NCI-H1092 (cell line): ENCODE data around the gene CMIP.

Source experiments
- DNase-seq: peaks from one replicate; lab custom pipeline; 2025; lab: John Stamatoyannopoulos, UW

CMIP gene

DNA sequence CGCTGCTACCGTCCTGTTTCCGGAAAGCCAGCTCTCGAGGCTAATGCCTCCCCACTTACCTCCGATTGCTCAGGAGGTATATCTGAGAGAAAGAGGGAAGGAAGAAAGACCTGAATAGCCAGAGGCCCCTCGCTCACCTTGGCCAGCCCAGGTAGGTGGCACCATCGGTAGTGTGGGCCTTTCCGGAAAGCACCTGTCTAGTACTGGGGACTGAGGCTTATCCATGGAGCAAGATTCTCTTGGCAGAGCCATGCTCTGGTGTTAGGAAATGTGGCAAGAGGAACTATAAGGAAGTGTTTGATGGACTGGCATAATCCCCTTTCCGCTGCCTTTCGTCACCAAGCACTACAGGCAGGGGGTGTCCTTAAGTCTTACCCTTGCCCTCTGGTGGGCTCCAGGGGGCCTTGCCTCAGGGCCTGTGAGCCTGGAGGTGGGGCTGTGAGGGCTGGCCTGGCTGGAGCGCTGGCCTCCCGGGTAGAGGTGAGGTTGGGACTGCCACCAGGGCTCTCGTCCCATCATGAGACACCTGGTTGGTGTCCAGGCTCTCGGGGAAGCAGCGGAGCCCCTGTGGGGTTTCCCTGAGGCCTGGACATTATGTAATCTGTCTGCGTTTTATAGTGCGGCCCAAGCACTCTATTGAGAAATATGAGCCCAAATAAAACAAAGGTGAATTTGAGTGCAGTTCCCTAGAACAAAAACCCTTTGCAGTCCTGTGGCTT is 2.9 kb downstream of the CMIP start:
- DNase-seq, result no peak

DNA sequence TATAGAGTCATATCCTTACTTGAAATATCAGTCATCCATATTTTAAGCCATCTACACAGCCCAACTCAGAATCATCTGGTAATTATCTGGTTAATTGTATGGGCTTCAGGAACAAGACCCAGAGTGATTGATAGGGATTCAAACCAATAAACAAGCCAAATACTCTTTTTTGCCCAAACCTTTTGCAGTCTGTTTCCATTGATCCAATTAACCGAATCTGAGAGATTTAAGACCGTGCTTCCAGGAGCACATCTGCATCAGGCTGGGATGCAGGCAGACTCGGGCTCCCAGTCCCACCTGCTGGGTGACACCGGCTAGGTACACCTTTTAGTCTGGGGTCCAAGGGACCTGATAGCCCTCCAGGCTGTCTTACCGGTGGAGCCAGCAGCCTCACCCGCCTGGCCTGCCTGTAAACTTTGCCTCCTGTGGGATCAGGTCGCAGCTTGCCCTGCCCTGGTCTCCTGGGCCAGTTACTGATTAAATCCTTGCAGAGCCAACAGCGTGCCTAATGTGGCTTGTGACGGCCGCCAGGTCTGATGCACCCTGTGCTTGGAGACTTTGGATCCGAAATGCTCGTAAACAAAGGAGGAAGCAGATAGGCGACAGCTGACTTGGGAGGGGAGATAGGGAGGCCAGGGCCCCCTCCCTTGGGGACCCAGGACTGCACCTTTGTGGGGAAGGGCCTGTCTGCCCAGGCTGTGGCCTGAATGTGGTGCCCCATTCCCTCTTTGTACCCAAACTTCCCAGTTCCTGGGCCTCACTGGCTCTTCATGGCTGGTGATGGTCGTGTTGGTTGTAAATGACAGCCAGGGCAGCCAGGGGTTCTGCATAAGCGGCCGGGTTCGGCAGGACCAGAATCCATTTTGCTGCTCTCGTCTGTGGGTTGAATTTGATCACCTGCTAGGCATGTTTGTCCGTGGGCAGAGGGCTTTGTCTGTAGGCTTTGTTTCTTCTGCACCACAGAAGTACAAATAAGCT is 3.8 kb downstream of the CMIP start:
- DNase-seq, result no peak

DNA sequence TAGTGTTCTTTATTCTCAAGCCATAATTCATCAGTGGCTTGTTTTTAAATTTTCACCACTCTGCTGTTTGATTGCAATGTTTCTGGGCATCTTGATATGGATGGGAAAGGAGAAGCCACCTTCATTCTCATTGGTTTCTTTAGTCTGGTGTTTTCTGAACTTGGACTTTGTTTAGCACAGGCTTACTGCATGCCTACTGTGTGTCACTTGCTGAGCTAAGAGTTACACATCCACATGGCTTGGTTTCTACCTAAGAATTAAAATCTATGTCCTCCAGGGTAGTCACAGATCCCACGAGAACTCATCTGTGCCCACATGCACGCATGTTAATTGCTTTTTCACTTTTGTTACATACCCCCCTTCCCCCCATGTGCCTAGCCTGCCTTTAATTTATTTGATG is 4.6 kb downstream of the CMIP start:
- no peak for DNase-seq

DNA sequence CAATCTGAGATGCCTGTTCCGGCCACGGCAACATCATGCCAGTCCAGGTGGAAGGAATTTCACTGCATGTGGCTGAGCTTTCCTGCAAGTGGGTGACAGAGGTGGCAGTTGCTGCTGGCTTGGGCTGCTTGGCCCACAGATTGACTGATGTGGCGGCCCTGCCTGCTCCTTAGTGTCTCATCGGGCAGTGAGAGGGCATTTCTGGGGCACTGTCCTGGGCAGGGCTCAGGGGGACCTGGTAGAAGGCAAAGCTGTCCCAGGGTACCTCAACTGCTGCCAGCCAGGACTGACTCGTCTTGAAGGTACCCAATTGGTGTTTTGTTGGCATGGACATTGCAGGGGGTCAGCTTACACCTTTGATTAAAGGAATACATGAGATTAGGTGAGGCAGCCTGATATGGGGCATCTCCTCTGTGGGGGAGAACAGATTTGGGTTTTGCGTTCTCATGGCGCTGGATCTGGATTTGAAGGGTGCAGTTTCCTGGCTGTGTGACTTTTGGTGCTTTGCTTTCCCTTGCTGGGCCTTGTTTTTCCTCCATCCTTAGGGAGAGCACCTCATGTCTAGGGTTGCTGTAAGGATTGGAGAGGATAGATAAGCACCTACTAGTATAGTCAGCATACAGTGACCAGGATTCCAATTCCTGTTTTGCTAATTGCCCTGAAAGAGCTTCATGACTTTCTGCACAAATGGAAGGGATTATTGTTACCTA is 5.4 kb downstream of the CMIP start:
- DNase-seq, result no peak

DNA sequence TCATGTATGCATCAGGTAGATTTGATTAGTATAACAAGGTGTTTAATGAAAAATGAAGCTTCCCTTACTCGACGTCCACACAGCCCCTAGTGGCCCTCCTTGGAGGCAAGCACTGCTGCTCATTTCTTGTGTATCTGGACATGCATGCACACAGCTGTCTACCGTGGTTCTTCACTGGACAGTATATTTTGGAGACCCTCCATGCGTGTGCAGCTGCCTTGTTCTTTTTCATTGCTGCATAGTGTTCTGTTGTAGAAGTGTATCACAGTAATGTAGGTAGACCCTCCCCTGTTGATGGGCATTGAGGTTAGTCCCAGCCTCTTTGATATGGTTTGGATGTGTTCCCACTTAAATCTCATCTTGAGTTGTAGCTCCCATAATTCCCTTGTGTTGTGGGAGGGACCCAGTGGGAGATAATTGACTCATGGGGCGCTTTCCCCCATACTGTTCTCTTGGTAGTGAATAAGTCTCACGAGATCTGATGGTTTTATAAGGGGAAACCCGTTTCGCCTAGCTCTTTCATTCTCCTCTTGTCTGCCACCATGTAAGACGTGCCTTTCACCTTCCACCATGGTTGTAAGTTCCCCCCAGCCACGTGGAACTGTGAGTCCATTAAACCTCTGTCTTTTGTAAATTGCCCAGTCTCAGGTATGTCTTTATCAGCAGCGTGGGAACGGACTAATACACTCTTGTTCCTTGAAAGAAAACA is 6.3 kb downstream of the CMIP start:
- no peak for DNase-seq

- DNase-seq, result no peak
Observed at GRCh38 chr16:81451753-81452680, 7.4 kb downstream of the CMIP start.

DNA sequence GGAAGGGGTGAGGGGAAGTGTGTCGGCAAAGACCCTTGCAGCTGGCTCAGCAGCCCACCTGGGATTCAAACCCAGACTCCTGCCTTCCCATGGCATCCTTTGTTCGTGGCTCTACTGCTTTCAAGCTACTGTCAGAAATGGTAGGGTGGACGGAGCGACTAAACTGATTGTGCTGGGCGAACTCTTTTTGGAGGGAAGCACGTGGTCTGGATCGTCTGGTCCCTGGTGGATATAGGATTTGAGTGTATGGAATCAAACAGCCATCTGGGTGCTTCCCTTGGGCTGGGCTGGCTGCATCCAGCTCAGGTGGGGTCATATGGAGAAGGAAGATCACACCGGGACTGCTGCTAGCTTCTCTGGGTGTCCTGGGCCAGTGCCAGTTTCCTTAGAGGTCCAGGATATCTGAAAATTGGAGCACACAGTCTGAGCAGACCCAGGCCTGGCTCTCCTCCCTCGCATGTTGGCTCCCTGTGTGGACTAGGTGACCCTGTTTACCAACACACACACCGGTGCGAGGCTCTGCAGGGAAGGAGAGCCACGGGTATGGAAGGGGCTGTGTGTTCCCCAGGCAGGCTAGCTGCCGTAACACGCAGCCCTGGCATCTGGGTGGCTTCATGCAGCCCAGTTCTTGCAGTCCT is 8.6 kb downstream of the CMIP start:
- DNase-seq, result no peak

DNA sequence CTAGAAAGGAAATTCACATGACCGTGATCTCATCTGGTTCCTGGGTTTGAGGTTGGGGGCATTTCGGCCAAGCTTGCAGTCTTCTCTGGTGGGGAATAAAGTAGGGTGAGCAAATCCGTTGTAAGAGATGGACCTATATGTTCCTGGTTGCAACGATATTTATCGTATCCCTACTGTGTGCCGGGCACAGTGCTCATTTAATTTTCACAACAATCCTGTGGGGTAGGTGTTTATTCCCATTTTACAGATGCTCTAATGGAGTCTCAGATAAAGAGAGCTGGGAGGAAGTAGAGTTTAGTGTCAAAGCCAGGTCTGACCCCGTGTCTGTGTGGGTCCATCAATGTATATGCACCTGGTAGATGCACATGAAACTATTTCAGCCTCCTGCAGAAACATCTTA is 9.4 kb downstream of the CMIP start:
- no peak for DNase-seq

DNA sequence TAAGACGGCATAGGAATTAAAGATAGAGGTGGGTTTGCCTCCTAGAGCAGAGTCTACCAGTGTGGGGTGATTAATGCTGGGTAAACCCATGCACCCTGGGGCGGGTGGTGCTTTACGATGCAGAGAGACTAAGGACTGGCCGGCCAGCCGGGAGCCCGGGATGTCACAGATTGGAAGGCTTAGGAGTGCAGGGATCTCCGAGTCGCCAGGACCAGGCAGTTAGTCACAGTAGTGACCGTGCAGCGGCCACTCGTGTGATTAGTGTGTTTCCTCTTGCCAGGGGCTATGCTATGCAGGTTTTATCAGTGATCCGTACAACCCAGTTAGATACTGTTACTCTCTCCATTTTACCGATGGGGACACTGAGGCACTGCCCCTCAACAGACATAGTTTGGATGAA is 10.4 kb downstream of the CMIP start:
- no peak for DNase-seq

GRCh38 chr16:81455720-81456494 is 11.3 kb downstream of the CMIP start:
- no peak for DNase-seq

DNA sequence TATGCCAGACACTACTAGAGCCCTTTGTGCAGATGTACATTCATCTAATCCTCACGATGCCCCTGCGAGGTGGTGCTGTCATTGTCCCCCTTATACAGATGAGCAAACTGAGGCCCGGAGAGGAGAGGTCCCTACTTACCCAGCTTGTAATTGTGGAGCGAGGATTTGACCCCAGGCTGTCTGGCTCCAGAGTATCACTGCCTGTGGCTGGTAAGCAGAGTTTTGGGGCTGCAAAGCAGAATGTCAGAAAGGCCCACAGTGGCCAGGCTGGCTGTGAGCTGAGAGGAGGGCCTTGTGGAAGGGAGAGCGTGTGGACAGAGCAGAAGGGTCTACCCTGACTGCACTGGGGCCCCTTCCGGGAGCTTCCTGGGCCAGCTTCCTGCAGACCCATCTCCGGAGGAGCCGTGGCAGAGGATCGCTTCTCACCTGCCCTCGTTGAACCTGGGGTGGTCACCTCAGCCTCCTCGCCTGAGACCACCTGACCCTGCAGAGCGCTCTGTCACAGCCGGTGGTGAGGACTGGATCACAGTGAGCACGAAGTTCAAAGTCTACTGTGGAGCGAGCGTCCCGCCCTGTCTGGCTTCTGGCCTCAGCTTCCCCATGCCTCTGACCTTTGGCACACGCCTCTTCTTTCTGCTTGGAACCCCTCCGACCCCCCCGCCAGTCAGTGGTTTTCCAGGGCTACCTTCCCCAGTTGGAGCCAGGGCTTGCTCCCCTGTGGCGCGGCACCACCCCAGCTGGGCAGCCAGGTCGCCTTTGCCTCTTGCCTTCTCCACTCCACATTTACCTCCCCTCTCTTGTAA is 12.1 kb downstream of the CMIP start:
- no peak for DNase-seq

DNA sequence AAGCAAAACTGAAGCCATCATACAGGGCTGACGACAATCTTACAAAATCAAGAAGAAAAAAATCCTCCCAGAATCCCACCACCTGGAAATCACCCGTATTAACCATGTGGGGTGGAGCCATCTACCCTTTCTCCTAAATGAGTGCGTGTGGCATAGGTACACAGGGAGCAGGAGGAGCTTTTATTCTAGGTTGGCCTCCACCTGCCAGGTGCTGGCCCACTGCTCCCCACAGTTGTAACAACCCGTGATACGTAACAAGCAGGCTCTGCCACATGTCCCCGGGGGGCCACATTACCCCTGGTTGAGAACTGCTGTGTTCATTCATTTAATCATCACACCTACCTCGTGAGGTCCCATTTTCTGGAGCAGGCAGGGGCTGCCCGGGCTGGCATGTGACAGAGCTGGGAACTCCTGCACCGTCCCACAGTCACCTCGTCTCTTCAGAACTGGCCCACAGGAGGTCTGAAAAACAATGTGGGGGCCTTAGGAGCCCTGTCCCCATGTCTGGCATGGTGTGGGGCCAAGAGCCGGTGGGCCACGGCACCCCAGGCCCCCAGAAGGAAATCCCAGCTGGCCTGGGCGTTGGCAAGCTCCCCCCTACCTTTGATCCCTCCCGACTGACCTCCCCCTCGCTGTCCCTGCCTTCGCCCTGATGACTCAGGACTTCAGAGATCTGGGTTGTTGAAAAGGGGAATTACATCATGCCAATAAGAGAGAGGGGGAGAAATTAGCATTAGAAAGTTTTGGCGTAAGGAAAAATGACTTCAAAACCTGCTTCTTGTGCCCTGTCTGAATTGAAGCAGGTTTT is 12.9 kb downstream of the CMIP start:
- DNase-seq, result no peak

- no peak for DNase-seq
Observed at GRCh38 chr16:81458149-81458669, 13.6 kb downstream of the CMIP start.

GRCh38 chr16:81458827-81459598 is 14.4 kb downstream of the CMIP start:
- DNase-seq, result no peak

DNA sequence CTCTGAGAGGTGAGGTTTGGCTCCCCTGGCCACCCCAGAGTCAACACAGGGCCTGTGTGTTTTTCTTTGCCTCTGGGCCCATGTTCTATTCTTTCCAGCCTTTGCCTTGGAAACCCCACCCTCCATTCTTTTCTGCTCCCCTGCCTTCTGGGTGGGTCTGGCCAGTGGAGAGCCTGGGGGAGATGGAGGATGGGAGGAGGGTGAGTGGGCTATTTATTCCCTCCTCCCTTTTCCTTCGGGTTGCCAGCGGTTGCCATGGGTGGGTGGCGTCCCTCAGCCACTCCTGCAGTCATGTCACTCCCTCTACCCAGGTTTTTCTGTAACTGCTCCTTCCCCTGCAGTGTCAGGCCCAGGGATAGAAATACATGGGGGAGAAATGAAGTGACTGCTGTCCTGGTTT is 15.5 kb downstream of the CMIP start:
- no peak for DNase-seq

- no peak for DNase-seq
Observed at GRCh38 chr16:81461243-81461642, 16.6 kb downstream of the CMIP start.

DNA sequence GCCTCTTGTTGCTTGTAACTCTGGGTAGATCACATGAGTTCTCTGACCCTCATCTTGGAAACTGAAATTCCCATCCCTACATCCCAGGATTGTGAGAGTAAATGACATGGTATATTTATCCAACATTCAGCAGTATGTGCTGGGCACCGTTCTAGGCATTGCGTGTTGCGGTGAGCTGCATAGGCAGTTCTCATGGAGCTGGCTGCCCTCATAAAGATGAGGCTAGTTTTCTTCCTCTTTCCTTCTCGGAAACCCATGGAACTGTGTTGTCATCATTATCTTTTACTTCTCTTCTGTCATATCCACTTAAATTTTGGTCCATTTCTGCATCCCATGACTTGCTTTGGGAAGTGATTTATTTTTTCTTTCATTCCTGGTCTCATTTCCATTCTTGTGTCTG is 17.2 kb downstream of the CMIP start:
- no peak for DNase-seq
